Measurements from ENCODE around the gene BNC2.

GRCh38 chr9:16690628-16691027 lies 179.8 kb downstream of the BNC2 start:
- TF ChIP-seq CTCF (conservative IDR thresholded peaks at IDR 0.05; ENCODE audit: low read length) (no peak), EZH2phosphoT487 (IDR thresholded peaks at IDR 0.05; ENCODE audit: borderline replicate concordance) (no peak)

Data from Loucy (cell line).